ENCODE measurements around the gene CHTF18.

CHTF18 gene

GRCh38 chr16:807347-808084, 19.1 kb downstream of the CHTF18 start (continued):
- TF ChIP-seq ZNF600 (tag by site-specific recombination; IDR thresholded peaks at IDR 0.05) (no peak), ZNF239 (tag by site-specific recombination; IDR thresholded peaks at IDR 0.05) (no peak), ZNF701 (tag by site-specific recombination; IDR thresholded peaks at IDR 0.05) (no peak), ZSCAN4 (tag by site-specific recombination; IDR thresholded peaks at IDR 0.05) (no peak), ZNF266 (tag by site-specific recombination; IDR thresholded peaks at IDR 0.05; ENCODE audit: low read depth) (no peak), ZNF830 (tag by site-specific recombination; IDR thresholded peaks at IDR 0.05; ENCODE audit: low read depth) (no peak), ZBTB10 (tag by site-specific recombination; IDR thresholded peaks at IDR 0.05) (no peak), ZNF792 (tag by site-specific recombination; IDR thresholded peaks at IDR 0.05) (no peak), ZBTB8A (tag by site-specific recombination; IDR thresholded peaks at IDR 0.05) (peak; percentile 96), ZBTB44 (tag by site-specific recombination; IDR thresholded peaks at IDR 0.05) (0 out of 2 replicates have a peak, but pooled peaks have one; percentile 7), KLF16 (tag by site-specific recombination; IDR thresholded peaks at IDR 0.05) (peak; percentile 61), ZNF704 (tag by site-specific recombination; IDR thresholded peaks at IDR 0.05) (no peak), ZNF423 (tag by site-specific recombination; IDR thresholded peaks at IDR 0.05) (0 out of 2 replicates have a peak, but pooled peaks have one; percentile 31), ZNF416 (tag by site-specific recombination; IDR thresholded peaks at IDR 0.05) (no peak), IKZF3 (tag by site-specific recombination; IDR thresholded peaks at IDR 0.05) (0 out of 2 replicates have a peak, but pooled peaks have one; percentile 15), ZXDB (tag by site-specific recombination; IDR thresholded peaks at IDR 0.05) (peak; percentile 80; the same call in 1 of the 2 replicates), PRDM1 (tag by site-specific recombination; IDR thresholded peaks at IDR 0.05) (no peak), KLF1 (tag by site-specific recombination; IDR thresholded peaks at IDR 0.05) (peak; percentile 20; the same call in 1 of the 2 replicates)
- TF ChIP-seq, protein P1, sequence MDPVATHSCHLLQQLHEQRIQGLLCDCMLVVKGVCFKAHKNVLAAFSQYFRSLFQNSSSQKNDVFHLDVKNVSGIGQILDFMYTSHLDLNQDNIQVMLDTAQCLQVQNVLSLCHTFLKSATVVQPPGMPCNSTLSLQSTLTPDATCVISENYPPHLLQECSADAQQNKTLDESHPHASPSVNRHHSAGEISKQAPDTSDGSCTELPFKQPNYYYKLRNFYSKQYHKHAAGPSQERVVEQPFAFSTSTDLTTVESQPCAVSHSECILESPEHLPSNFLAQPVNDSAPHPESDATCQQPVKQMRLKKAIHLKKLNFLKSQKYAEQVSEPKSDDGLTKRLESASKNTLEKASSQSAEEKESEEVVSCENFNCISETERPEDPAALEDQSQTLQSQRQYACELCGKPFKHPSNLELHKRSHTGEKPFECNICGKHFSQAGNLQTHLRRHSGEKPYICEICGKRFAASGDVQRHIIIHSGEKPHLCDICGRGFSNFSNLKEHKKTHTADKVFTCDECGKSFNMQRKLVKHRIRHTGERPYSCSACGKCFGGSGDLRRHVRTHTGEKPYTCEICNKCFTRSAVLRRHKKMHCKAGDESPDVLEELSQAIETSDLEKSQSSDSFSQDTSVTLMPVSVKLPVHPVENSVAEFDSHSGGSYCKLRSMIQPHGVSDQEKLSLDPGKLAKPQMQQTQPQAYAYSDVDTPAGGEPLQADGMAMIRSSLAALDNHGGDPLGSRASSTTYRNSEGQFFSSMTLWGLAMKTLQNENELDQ (tag by site-specific recombination; IDR thresholded peaks at IDR 0.05; ENCODE audit: low read depth), result no peak
- TF ChIP-seq, protein P2, sequence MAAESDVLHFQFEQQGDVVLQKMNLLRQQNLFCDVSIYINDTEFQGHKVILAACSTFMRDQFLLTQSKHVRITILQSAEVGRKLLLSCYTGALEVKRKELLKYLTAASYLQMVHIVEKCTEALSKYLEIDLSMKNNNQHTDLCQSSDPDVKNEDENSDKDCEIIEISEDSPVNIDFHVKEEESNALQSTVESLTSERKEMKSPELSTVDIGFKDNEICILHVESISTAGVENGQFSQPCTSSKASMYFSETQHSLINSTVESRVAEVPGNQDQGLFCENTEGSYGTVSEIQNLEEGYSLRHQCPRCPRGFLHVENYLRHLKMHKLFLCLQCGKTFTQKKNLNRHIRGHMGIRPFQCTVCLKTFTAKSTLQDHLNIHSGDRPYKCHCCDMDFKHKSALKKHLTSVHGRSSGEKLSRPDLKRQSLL (tag by site-specific recombination; IDR thresholded peaks at IDR 0.05), result no peak
- TF ChIP-seq, protein P3, sequence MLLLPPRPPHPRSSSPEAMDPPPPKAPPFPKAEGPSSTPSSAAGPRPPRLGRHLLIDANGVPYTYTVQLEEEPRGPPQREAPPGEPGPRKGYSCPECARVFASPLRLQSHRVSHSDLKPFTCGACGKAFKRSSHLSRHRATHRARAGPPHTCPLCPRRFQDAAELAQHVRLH (tag by site-specific recombination; IDR thresholded peaks at IDR 0.05), result peak; percentile 98
- TF ChIP-seq, protein P4, sequence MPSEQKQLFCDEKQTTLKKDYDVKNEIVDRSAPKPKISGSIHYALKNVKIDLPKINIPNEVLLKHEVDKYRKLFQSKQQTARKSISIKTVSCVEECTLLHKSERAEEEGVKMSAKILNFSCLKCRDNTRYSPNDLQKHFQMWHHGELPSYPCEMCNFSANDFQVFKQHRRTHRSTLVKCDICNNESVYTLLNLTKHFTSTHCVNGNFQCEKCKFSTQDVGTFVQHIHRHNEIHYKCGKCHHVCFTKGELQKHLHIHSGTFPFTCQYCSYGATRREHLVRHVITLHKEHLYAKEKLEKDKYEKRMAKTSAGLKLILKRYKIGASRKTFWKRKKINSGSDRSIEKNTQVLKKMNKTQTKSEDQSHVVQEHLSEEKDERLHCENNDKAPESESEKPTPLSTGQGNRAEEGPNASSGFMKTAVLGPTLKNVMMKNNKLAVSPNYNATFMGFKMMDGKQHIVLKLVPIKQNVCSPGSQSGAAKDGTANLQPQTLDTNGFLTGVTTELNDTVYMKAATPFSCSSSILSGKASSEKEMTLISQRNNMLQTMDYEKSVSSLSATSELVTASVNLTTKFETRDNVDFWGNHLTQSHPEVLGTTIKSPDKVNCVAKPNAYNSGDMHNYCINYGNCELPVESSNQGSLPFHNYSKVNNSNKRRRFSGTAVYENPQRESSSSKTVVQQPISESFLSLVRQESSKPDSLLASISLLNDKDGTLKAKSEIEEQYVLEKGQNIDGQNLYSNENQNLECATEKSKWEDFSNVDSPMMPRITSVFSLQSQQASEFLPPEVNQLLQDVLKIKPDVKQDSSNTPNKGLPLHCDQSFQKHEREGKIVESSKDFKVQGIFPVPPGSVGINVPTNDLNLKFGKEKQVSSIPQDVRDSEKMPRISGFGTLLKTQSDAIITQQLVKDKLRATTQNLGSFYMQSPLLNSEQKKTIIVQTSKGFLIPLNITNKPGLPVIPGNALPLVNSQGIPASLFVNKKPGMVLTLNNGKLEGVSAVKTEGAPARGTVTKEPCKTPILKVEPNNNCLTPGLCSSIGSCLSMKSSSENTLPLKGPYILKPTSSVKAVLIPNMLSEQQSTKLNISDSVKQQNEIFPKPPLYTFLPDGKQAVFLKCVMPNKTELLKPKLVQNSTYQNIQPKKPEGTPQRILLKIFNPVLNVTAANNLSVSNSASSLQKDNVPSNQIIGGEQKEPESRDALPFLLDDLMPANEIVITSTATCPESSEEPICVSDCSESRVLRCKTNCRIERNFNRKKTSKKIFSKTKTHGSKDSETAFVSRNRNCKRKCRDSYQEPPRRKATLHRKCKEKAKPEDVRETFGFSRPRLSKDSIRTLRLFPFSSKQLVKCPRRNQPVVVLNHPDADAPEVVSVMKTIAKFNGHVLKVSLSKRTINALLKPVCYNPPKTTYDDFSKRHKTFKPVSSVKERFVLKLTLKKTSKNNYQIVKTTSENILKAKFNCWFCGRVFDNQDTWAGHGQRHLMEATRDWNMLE (tag by site-specific recombination; conservative IDR thresholded peaks at IDR 0.05; ENCODE audit: low read depth), result peak; percentile 89
